ENCODE data around the gene SUDS3.

The SUDS3 gene

GRCh38 chr12:118332511-118332910 lies 43.8 kb upstream of the SUDS3 start:
- in situ Hi-C loops (cut with MboI; ENCODE audit: low pct_unique_long_range_greater_than_20kb, low sequenced_read_pairs, unreplicated experiment), result no loop called here
- DNase-seq (ENCODE audit: low spot score), result no peak
- TF ChIP-seq CTCF (IDR thresholded peaks at IDR 0.05; ENCODE audit: extremely low read depth, insufficient read depth, missing control alignments), result no peak

- in situ Hi-C loops (cut with MboI; ENCODE audit: low pct_unique_long_range_greater_than_20kb, low sequenced_read_pairs, unreplicated experiment), result no loop called here
- TF ChIP-seq CTCF (IDR thresholded peaks at IDR 0.05; ENCODE audit: extremely low read depth, insufficient read depth, missing control alignments), result no peak
- DNase-seq (ENCODE audit: low spot score), result no peak
Measured at GRCh38 chr12:118334241-118334640, 42.1 kb upstream of the SUDS3 start.

GRCh38 chr12:118334939-118335567 lies 41.3 kb upstream of the SUDS3 start:
- in situ Hi-C loops (cut with MboI; ENCODE audit: low pct_unique_long_range_greater_than_20kb, low sequenced_read_pairs, unreplicated experiment), result no loop called here
- TF ChIP-seq CTCF (IDR thresholded peaks at IDR 0.05; ENCODE audit: extremely low read depth, insufficient read depth, missing control alignments), result no peak
- DNase-seq (ENCODE audit: low spot score), result no peak

GRCh38 chr12:118336123-118336522 lies 40.2 kb upstream of the SUDS3 start:
- in situ Hi-C loops (cut with MboI; ENCODE audit: low pct_unique_long_range_greater_than_20kb, low sequenced_read_pairs, unreplicated experiment), result no loop called here
- no peak for DNase-seq (ENCODE audit: low spot score)
- TF ChIP-seq CTCF (IDR thresholded peaks at IDR 0.05; ENCODE audit: extremely low read depth, insufficient read depth, missing control alignments), result no peak

GRCh38 chr12:118337194-118337838 lies 39.0 kb upstream of the SUDS3 start:
- DNase-seq (ENCODE audit: low spot score), result no peak
- in situ Hi-C loops (cut with MboI; ENCODE audit: low pct_unique_long_range_greater_than_20kb, low sequenced_read_pairs, unreplicated experiment), result no loop called here
- TF ChIP-seq CTCF (IDR thresholded peaks at IDR 0.05; ENCODE audit: extremely low read depth, insufficient read depth, missing control alignments), result no peak

GRCh38 chr12:118342090-118342489 lies 34.3 kb upstream of the SUDS3 start:
- in situ Hi-C loops (cut with MboI; ENCODE audit: low pct_unique_long_range_greater_than_20kb, low sequenced_read_pairs, unreplicated experiment), result no loop called here
- no peak for DNase-seq (ENCODE audit: low spot score)
- TF ChIP-seq CTCF (IDR thresholded peaks at IDR 0.05; ENCODE audit: extremely low read depth, insufficient read depth, missing control alignments), result no peak
